Esophagus squamous epithelium (tissue), 4 donors: Measurements from ENCODE around the gene PGBD5.

Source experiments
- POLR2A ChIP-seq, 4 donors: fragments of 450-650 bp; IDR thresholded peaks; one replicate each; pipeline ENCODE4 v1.6.1; 2017; ENCODE audit warnings: antibody characterized with exemption in 4 of 4, mild to moderate bottlenecking in 4 of 4, moderate library complexity in 3 of 4
- TF ChIP-seq, protein P1 (sequence below), 6 experiments: fragments of 450-650 bp in 4 of 6; fragments of 200-600 bp in 2 of 6; sonication (generic) in 2 of 6; IDR thresholded peaks; one replicate each; pipeline ENCODE4 v1.5.1; 2016 to 2019; ENCODE audit warnings: antibody characterized with exemption in 6 of 6, mild to moderate bottlenecking in 4 of 6, moderate library complexity in 4 of 6

DNA sequence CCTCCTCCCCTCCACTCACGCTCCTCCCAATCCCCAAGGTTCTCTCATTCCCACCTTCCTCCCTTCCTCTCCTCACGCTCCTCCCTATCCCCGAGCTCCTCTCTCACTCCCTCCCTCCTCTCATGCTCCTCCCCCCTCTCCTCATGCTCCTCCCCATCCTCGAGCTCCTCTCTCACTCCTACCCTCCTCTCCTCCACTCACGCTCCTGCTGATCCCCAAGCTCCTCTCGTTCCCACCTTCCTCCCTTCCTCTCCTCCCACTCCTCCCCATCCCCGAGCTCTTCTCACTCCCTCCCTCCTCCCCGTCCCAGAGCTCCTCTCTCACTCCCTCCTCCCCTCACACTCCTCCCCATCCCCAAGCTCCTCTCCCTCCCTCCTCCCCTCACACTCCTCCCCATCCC, 31.4 kb downstream of the PGBD5 start:
- TF ChIP-seq, protein P1, sequence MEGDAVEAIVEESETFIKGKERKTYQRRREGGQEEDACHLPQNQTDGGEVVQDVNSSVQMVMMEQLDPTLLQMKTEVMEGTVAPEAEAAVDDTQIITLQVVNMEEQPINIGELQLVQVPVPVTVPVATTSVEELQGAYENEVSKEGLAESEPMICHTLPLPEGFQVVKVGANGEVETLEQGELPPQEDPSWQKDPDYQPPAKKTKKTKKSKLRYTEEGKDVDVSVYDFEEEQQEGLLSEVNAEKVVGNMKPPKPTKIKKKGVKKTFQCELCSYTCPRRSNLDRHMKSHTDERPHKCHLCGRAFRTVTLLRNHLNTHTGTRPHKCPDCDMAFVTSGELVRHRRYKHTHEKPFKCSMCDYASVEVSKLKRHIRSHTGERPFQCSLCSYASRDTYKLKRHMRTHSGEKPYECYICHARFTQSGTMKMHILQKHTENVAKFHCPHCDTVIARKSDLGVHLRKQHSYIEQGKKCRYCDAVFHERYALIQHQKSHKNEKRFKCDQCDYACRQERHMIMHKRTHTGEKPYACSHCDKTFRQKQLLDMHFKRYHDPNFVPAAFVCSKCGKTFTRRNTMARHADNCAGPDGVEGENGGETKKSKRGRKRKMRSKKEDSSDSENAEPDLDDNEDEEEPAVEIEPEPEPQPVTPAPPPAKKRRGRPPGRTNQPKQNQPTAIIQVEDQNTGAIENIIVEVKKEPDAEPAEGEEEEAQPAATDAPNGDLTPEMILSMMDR (IDR thresholded peaks at IDR 0.05) = no peak
- TF ChIP-seq POLR2A (IDR thresholded peaks at IDR 0.05) = no peak
